GM18951 (cell line): Measurements from ENCODE around the gene GRID2.
"Not testable (repeated sequence)": the region's sequence is repeated elsewhere in the genome, so short reads cannot be mapped to it uniquely, and the experiment has no call there.

Experiments
- POLR2A ChIP-seq: IDR thresholded peaks from 4 replicates; pipeline ENCODE4 v1.6.1; 2011; ENCODE audit warnings: mild to moderate bottlenecking; ENCODE audit not compliant: insufficient read length, insufficient read depth; ENCODE audit errors: extremely low read depth
- in situ Hi-C: fragments of 300-500 bp; cut with MboI; formaldehyde crosslinking; loops from one replicate; pipeline ENCODE4 v1.12.0; 2022; ENCODE audit warnings: low sequenced_read_pairs, mixed read lengths, inconsistent platforms; ENCODE audit not compliant: unreplicated experiment

GRID2 gene

GRCh38 chr4:93359586-93359985 is 1055.8 kb downstream of the GRID2 start:
- no peak for TF ChIP-seq POLR2A

GRCh38 chr4:93366169-93366755 is 1062.5 kb downstream of the GRID2 start:
- in situ Hi-C loops: not testable (repeated sequence)

More at GRCh38 chr4:93359586-93359985, 1055.8 kb downstream of the GRID2 start:
- in situ Hi-C loops: no loop called here

GRCh38 chr4:93368968-93369367 is 1065.2 kb downstream of the GRID2 start:
- in situ Hi-C loops: no loop called here

GRCh38 chr4:93370256-93370655 is 1066.5 kb downstream of the GRID2 start:
- in situ Hi-C loops: no loop called here
- TF ChIP-seq POLR2A: no peak

More at GRCh38 chr4:93368968-93369367, 1065.2 kb downstream of the GRID2 start:
- no peak for TF ChIP-seq POLR2A

- in situ Hi-C loops: no loop called here
- TF ChIP-seq POLR2A: no peak
These were observed 1070.4 kb downstream of the GRID2 start for GRCh38 chr4:93373893-93374860.

GRCh38 chr4:93384241-93384640 is 1080.5 kb downstream of the GRID2 start:
- TF ChIP-seq POLR2A: no peak
- in situ Hi-C loops: no loop called here

GRCh38 chr4:93384887-93385286 is 1081.1 kb downstream of the GRID2 start:
- in situ Hi-C loops: no loop called here
- TF ChIP-seq POLR2A: no peak

GRCh38 chr4:93394545-93395081 is 1090.8 kb downstream of the GRID2 start:
- in situ Hi-C loops: no loop called here
- TF ChIP-seq POLR2A: no peak

- in situ Hi-C loops: no loop called here
- TF ChIP-seq POLR2A: no peak
These were observed 1092.5 kb downstream of the GRID2 start for GRCh38 chr4:93396272-93396671.

- in situ Hi-C loops: no loop called here
- no peak for TF ChIP-seq POLR2A
These were observed 1099.8 kb downstream of the GRID2 start for GRCh38 chr4:93403571-93403970.

GRCh38 chr4:93407493-93408275 is 1103.9 kb downstream of the GRID2 start:
- no peak for TF ChIP-seq POLR2A
- in situ Hi-C loops: no loop called here

GRCh38 chr4:93409035-93409434 is 1105.3 kb downstream of the GRID2 start:
- TF ChIP-seq POLR2A: no peak
- in situ Hi-C loops: no loop called here

GRCh38 chr4:93414041-93414550 is 1110.3 kb downstream of the GRID2 start:
- TF ChIP-seq POLR2A: no peak
- in situ Hi-C loops: no loop called here
